ENCODE measurements around the gene CA9.

- TF ChIP-seq FOXK2 (IDR thresholded peaks at IDR 0.05) = no peak
- TF ChIP-seq SP1 (IDR thresholded peaks at IDR 0.05) = no peak
- no peak for TF ChIP-seq FOXM1 (IDR thresholded peaks at IDR 0.05; ENCODE audit: borderline replicate concordance)
- TF ChIP-seq ZNF384 (IDR thresholded peaks at IDR 0.05) = no peak
- no peak for TF ChIP-seq ARNT (IDR thresholded peaks at IDR 0.05)
- no peak for TF ChIP-seq LEF1 (IDR thresholded peaks at IDR 0.05; ENCODE audit: borderline replicate concordance)
- TF ChIP-seq NFRKB (IDR thresholded peaks at IDR 0.05) = no peak
- TF ChIP-seq CTBP1 (IDR thresholded peaks at IDR 0.05; ENCODE audit: borderline replicate concordance) = no peak
- TF ChIP-seq BHLHE40 (IDR thresholded peaks at IDR 0.05; ENCODE audit: borderline replicate concordance) = no peak
Measured at GRCh38 chr9:35700942-35701341, 27.2 kb downstream of the CA9 start.
